K562 (cell line): Measurements from ENCODE around the gene CTSW. TPM values are rescaled to one million over a fixed set of nuclear protein-coding genes. Genes with fewer than 3 reads are reported as not detected.

Experiments used
- HINFP ChIP-seq: fragments of 450-650 bp; conservative IDR thresholded peaks from 2 replicates; pipeline ENCODE4 v1.6.1; 2016; ENCODE audit warnings: missing genetic modification characterization, low read depth, mild to moderate bottlenecking, control low read depth, missing compliant biosample characterization
- JUN ChIP-seq, 2 experiments: sonication (generic) in 1 of 2; formaldehyde crosslinking in 1 of 2; IDR thresholded peaks; 2 replicates each; pipeline versions ENCODE4 v1.6.1 to v1.8.0; 2012 to 2022; ENCODE audit warnings: borderline replicate concordance in 2 of 2, mild to moderate bottlenecking in 2 of 2, improper control_type of control experiment in 1 of 2, low read depth in 1 of 2, low read length in 1 of 2, missing genetic modification reagents in 1 of 2
- KAT8 ChIP-seq: fragments of 450-650 bp; IDR thresholded peaks from 2 replicates; pipeline ENCODE4 v1.6.1; 2016; ENCODE audit warnings: low read depth, mild to moderate bottlenecking
- KLF10 ChIP-seq: fragments of 250-450 bp; sonication (Bioruptor Pico); IDR thresholded peaks from 2 replicates; pipeline ENCODE4 v1.6.1; 2021; ENCODE audit warnings: matching md5 sums
- SIX5 ChIP-seq, 2 experiments: IDR thresholded peaks; 2 replicates each; pipeline ENCODE4 v1.6.1; 2011; ENCODE audit warnings: low read length in 2 of 2, borderline replicate concordance in 1 of 2, low read depth in 1 of 2, mild to moderate bottlenecking in 1 of 2, moderate library complexity in 1 of 2; ENCODE audit not compliant: insufficient read depth in 1 of 2
- ZBTB5 ChIP-seq: fragments of 450-650 bp; IDR thresholded peaks from 2 replicates; pipeline ENCODE4 v1.6.1; 2017; ENCODE audit warnings: antibody characterized with exemption
- ZNF143 ChIP-seq: sonication (generic); formaldehyde crosslinking; IDR thresholded peaks from 2 replicates; pipeline ENCODE4 v1.9.0; 2022; ENCODE audit warnings: mild to moderate bottlenecking, missing genetic modification reagents
- ZNF280A ChIP-seq: fragments of 450-650 bp; IDR thresholded peaks from 2 replicates; pipeline ENCODE4 v1.6.1; 2018; ENCODE audit warnings: mild to moderate bottlenecking, low read depth; ENCODE audit not compliant: partially characterized antibody
- ZNF280B ChIP-seq: fragments of 250-450 bp; sonication (Bioruptor Pico); IDR thresholded peaks from 2 replicates; pipeline ENCODE4 v1.5.1; 2021; ENCODE audit warnings: mild to moderate bottlenecking
- ZNF551 ChIP-seq: fragments of 250-450 bp; sonication (Bioruptor Pico); IDR thresholded peaks from 2 replicates; pipeline ENCODE4 v1.5.0; 2021; ENCODE audit warnings: mild to moderate bottlenecking, moderate library complexity
- ZNF79 ChIP-seq: fragments of 250-450 bp; sonication (Bioruptor Pico); IDR thresholded peaks from 2 replicates; pipeline ENCODE4 v1.4.0; 2020; ENCODE audit warnings: low read depth, mild to moderate bottlenecking, moderate library complexity
- polyA plus RNA-seq, 8 experiments: library from polyadenylated mRNA; depleted of rRNA in 4 of 8; stranded (reverse) in 5 of 8; unstranded in 3 of 8; fragments of >200 nt; fragmentation: Nextera tagmentation in 2 of 8; fragmentation: Illumina TruSeq in 1 of 8; extraction: Ambion mirVana in 2 of 8; extraction: Trizol in 1 of 8; gene quantifications; 2 replicates each; pipeline versions ENCODE4 v1.2.1 to v1.2.3, GENCODE V29; 2011 to 2014; ENCODE audit warnings: inconsistent platforms in 1 of 8, missing spikeins in 1 of 8
- total RNA-seq, 7 experiments: library from RNA; depleted of rRNA in 6 of 7; stranded (reverse); fragments of >200 nt in 6 of 7; fragmentation: Illumina TruSeq in 2 of 7; extraction: Trizol in 2 of 7; gene quantifications; 2 replicates each; pipeline versions ENCODE4 v1.2.1 to v1.2.3, GENCODE V29; 2011 to 2021; ENCODE audit warnings: low replicate concordance in 1 of 7
- TF ChIP-seq, protein P1 (sequence below): sonication (generic); formaldehyde crosslinking; IDR thresholded peaks from 2 replicates; pipeline ENCODE4 v1.8.0; 2022; ENCODE audit warnings: mild to moderate bottlenecking, missing genetic modification reagents
- TF ChIP-seq, protein P2 (sequence below): fragments of 450-650 bp; IDR thresholded peaks from 2 replicates; pipeline ENCODE4 v1.6.1; 2017; ENCODE audit warnings: antibody characterized with exemption, mild to moderate bottlenecking

CTSW gene
- total and polyA plus RNA-seq, 9 of the 15 experiments (the other 6 are each of a cell fraction or from before 2014, with no cell fraction given) = 0.04 TPM; not detected in 8

DNA sequence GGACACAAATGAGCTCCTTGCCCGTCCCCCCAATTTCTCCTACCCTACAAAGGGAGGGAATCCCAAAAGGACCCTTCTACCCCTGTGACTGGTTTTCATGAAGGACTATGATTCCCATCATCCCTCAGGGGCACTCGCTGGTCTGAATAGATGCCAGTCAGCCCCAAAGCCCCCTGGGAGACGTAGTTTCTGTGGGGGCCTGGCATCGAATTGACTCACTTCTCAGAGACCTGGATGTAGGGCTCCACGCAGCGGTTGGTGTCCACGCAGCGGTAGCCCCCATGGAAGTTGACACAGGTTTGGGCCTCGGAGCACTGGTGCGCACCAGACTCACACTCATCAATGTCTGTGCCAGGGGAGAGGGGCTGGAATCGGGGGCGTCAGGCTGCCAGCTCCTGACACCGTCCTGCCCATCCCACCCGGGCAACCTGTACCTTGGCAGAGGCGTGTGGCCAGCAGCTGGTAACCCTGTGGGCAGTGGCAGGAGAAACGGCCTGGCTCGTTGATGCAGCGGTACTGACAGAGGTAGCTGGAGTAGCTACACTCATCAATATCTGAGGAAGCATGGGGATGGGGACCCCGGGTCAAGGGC is 11.5 kb upstream of the CTSW start (continued):
- TF ChIP-seq ZNF280B (CRISPR knock-in tag) (no peak), KAT8 (no peak), ZNF79 (no peak), KLF10 (CRISPR knock-in tag) (no peak), ZNF280A (no peak), ZNF551 (no peak), SIX5 (IDR thresholded peaks at IDR 0.05; ENCODE audit: borderline replicate concordance in 1 of 2, insufficient read depth in 1 of 2, low read depth in 1 of 2, low read length in 2 of 2) (peak; percentile 55 to 57; a peak in 2 of 4 replicates), ZNF143 (peak; percentile 79), ZBTB5 (no peak), JUN (IDR thresholded peaks at IDR 0.05; ENCODE audit: borderline replicate concordance, low read depth, low read length) (no peak), JUN (CRISPR knock-in tag; IDR thresholded peaks at IDR 0.05; ENCODE audit: borderline replicate concordance) (no peak), HINFP (tag) (no peak)
- TF ChIP-seq, protein P1, sequence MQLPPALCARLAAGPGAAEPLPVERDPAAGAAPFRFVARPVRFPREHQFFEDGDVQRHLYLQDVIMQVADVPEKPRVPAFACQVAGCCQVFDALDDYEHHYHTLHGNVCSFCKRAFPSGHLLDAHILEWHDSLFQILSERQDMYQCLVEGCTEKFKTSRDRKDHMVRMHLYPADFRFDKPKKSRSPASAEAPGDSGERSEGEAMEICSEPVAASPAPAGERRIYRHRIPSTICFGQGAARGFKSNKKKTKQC (CRISPR knock-in tag) = no peak
- TF ChIP-seq, protein P2, sequence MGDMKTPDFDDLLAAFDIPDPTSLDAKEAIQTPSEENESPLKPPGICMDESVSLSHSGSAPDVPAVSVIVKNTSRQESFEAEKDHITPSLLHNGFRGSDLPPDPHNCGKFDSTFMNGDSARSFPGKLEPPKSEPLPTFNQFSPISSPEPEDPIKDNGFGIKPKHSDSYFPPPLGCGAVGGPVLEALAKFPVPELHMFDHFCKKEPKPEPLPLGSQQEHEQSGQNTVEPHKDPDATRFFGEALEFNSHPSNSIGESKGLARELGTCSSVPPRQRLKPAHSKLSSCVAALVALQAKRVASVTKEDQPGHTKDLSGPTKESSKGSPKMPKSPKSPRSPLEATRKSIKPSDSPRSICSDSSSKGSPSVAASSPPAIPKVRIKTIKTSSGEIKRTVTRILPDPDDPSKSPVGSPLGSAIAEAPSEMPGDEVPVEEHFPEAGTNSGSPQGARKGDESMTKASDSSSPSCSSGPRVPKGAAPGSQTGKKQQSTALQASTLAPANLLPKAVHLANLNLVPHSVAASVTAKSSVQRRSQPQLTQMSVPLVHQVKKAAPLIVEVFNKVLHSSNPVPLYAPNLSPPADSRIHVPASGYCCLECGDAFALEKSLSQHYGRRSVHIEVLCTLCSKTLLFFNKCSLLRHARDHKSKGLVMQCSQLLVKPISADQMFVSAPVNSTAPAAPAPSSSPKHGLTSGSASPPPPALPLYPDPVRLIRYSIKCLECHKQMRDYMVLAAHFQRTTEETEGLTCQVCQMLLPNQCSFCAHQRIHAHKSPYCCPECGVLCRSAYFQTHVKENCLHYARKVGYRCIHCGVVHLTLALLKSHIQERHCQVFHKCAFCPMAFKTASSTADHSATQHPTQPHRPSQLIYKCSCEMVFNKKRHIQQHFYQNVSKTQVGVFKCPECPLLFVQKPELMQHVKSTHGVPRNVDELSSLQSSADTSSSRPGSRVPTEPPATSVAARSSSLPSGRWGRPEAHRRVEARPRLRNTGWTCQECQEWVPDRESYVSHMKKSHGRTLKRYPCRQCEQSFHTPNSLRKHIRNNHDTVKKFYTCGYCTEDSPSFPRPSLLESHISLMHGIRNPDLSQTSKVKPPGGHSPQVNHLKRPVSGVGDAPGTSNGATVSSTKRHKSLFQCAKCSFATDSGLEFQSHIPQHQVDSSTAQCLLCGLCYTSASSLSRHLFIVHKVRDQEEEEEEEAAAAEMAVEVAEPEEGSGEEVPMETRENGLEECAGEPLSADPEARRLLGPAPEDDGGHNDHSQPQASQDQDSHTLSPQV = no peak
